HT1080 (cell line): ENCODE results near the gene GNLY. TPM values are rescaled to one million over a fixed set of nuclear protein-coding genes. Genes with fewer than 3 reads are reported as not detected.
"Not testable (repeated sequence)": the region's sequence is repeated elsewhere in the genome, so short reads cannot be mapped to it uniquely, and the experiment has no call there.

Experiments
- DNase-seq: peaks from one replicate; pipeline ENCODE4 v3.0.0-alpha.2; 2015; ENCODE audit warnings: low read depth
- total RNA-seq: library from RNA; depleted of rRNA; stranded (reverse); fragments of >200 nt; shearing (Covaris generic); gene quantifications from 2 replicates; pipeline ENCODE4 v1.2.3, GENCODE V29; 2014

Gene GNLY
- total RNA-seq, 1 experiment from 2014 or later, result not detected

GRCh38 chr2:85663594-85664565 is 30.3 kb upstream of the GNLY start:
- DNase-seq, result no peak

- DNase-seq, result no peak
Measured at GRCh38 chr2:85665264-85665937, 28.8 kb upstream of the GNLY start.

GRCh38 chr2:85666016-85666415 is 28.1 kb upstream of the GNLY start:
- no peak for DNase-seq

GRCh38 chr2:85666435-85667316 is 27.5 kb upstream of the GNLY start:
- no peak for DNase-seq

GRCh38 chr2:85667561-85668008 is 26.6 kb upstream of the GNLY start:
- no peak for DNase-seq

GRCh38 chr2:85668009-85668856 is 25.9 kb upstream of the GNLY start, which contains the start of gene SFTPB:
SFTPB (minus strand) TSS chr2:85668199; CDS start chr2:85668183, 16 bp downstream.
- no peak for DNase-seq

GRCh38 chr2:85668857-85669142 is 25.4 kb upstream of the GNLY start:
- DNase-seq, result no peak

- DNase-seq, result no peak
Measured at GRCh38 chr2:85669549-85669948, 24.6 kb upstream of the GNLY start.

- not testable (repeated sequence) for DNase-seq
Measured at GRCh38 chr2:85670416-85670815, 23.7 kb upstream of the GNLY start.

- DNase-seq, result no peak
Measured at GRCh38 chr2:85672456-85672855, 21.7 kb upstream of the GNLY start.

GRCh38 chr2:85673716-85674375 is 20.3 kb upstream of the GNLY start:
- no peak for DNase-seq

GRCh38 chr2:85674417-85674816 is 19.7 kb upstream of the GNLY start:
- no peak for DNase-seq

GRCh38 chr2:85675427-85675826 is 18.7 kb upstream of the GNLY start:
- no peak for DNase-seq

GRCh38 chr2:85675866-85676548 is 18.2 kb upstream of the GNLY start:
- DNase-seq, result no peak

GRCh38 chr2:85678377-85678776 is 15.8 kb upstream of the GNLY start:
- DNase-seq, result no peak

GRCh38 chr2:85678794-85679672 is 15.1 kb upstream of the GNLY start:
- peak; percentile 77 for DNase-seq

GRCh38 chr2:85680707-85681371 is 13.3 kb upstream of the GNLY start:
- DNase-seq, result peak; percentile 65

- DNase-seq, result no peak
Measured at GRCh38 chr2:85681372-85681763, 12.8 kb upstream of the GNLY start.
